Activated T-cell treated with anti-CD3 and anti-CD28 coated beads for 1 hour (primary cell): ENCODE results near the gene PIWIL1.

Experiments
- DNase-seq: peaks from one replicate; pipeline ENCODE4 v3.0.0-alpha.2; 2020; ENCODE audit warnings: low read depth

Gene PIWIL1

DNA sequence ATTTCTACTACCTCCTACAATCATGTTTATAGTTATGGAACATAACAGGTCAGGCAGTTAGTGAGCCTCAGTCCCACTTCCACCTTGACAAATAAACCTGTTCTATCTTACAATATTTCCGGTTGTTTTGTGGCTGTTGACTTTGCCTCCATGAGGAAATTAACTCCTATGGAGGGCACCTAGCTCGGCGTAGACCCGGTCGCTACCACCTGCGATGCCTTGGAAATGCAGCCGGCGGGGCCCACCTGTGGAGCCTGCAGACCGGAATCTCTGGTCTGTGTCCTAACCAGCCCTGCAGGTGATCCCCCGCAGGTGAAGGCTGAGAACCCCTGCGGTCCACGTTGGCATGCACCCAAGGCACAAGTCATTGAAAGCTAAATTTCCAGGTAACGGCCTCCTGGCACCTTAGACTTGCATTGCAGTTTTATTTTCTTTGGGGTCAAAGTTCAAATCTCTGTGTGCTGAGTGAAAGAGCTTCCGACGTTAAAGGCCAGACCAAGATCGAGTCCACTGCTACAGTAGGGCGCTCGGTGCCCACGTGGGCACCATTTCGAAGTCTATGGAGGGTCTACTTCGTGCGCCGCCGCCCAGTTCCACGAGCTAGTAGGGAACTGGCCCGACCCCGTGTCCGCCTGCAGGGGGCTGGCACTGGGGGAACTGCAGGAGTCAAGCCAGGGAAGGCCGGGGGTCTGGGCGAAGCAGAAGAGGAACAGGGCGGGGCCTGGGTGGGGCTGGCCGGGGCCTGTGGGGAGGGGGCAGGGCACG, 782 bp upstream of the PIWIL1 start:
- DNase-seq = no peak

- no peak for DNase-seq
Observed at GRCh38 chr12:130338794-130339601, 1.3 kb downstream of the PIWIL1 start.

DNA sequence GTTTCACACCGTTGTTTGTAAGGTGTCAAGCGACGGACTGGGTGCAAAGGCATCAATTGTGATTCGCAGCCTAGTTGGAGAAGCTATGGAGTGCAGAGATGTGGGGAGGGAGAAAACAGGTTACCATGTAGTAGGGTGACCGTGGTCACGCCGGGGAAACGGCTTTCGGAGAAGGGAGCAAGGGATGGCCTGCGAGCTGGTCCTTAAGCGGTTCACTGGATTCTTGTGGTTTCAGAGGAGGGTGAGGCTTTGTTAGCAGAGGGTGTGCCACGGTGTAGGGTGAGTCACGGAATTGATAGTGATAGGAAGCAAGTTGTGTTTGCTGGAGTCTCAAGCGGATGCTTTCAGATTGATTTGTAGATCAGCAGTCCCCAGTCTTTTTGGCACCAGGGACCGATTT, 2.3 kb downstream of the PIWIL1 start:
- no peak for DNase-seq

- no peak for DNase-seq
Observed at GRCh38 chr12:130342442-130342841, 4.8 kb downstream of the PIWIL1 start.

GRCh38 chr12:130342842-130343241, 5.2 kb downstream of the PIWIL1 start:
- no peak for DNase-seq

GRCh38 chr12:130344529-130344928, 6.8 kb downstream of the PIWIL1 start:
- DNase-seq = no peak

- no peak for DNase-seq
Observed at GRCh38 chr12:130345292-130345691, 7.6 kb downstream of the PIWIL1 start.

GRCh38 chr12:130347588-130347987, 9.9 kb downstream of the PIWIL1 start:
- DNase-seq = no peak

- no peak for DNase-seq
Observed at GRCh38 chr12:130350715-130351114, 13.0 kb downstream of the PIWIL1 start.

DNA sequence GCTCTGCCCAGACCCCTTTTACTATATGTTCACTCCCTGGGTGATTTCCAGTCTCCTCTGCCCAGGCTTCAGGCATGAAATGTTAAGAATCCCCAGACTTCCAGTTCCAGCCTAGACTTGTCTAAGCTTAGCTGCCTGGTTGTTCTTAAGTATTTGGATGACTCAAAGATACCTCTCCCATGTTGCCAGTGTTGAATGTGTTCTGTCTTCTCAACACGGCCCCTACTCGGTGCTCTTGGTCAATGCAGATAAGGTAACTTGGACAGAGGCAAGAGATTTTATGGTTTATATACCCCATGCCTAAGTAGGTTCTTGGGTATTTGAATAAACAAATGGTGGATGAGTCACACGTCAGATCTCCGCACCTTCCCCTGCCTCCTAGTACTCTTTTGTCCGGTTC, 13.6 kb downstream of the PIWIL1 start:
- no peak for DNase-seq

- no peak for DNase-seq
Observed at GRCh38 chr12:130353081-130353480, 15.4 kb downstream of the PIWIL1 start.

GRCh38 chr12:130354407-130354806, 16.7 kb downstream of the PIWIL1 start:
- DNase-seq = no peak

DNA sequence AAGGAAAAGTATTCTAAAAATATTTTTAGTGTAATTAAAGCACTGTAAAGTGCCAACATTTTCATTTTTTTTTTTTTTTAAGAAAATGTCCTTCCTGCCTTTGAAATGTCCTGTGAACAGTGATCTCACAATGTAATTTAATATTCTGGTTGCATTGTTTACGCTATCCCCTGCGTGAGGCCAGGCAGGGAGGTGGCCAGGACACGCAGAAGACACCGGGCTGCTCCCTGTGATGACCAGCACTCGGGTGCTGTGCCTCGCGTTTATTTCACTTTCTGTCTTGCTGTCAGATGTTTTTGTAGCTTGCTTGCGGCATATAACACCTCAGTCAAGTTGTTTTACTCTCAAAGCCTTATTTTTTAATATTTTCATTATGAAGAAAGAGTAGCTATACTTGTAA, 18.5 kb downstream of the PIWIL1 start:
- DNase-seq = no peak

DNA sequence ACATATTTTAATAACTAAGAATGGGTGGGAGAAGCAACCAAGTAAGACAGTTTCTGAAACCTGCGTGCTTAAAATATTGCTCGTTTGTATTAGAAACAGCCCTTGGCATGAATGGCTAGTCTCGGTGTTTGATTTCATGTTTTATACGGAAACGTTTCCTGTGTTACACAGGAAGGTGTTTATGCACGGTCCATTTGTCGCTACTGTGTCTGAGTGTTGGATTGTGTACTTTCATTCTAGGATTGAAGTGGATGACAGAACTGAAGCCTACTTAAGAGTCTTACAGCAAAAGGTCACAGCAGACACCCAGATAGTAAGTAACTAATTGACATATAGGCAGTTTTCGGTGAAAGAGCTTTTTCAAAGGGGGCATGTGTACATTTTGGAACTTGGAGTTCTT, 19.6 kb downstream of the PIWIL1 start:
- DNase-seq = no peak

DNA sequence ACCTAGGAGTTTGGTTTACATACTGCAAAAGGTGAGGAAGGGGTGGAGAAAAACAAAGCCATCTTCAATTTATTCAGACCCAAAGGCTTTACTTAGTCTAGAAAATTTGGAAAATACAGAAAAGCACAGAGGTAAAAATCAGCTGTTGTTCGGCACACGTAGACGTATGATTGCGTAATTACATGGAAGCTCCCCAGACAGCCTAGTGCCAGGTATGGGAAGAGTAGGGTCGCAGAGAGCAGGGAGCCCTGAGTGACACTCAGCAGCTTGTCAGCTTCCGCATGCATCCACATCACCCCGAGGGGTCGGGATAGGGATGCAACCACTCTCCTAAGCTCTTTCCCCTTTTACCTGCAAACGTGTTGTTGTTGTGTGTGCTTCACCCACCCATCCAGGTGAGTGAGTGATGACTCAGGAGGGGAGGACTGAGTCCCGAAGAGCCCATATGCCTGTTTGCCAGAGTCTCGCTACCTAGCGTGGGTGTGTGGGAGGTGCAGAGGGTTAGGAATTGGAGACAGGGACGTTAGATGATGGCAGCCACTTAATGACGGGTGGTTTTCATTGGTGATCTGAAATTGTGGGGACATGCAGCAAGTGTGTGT, 20.1 kb downstream of the PIWIL1 start:
- no peak for DNase-seq

GRCh38 chr12:130362060-130362459, 24.4 kb downstream of the PIWIL1 start:
- DNase-seq = no peak

GRCh38 chr12:130364578-130364977, 26.9 kb downstream of the PIWIL1 start:
- DNase-seq = no peak

DNA sequence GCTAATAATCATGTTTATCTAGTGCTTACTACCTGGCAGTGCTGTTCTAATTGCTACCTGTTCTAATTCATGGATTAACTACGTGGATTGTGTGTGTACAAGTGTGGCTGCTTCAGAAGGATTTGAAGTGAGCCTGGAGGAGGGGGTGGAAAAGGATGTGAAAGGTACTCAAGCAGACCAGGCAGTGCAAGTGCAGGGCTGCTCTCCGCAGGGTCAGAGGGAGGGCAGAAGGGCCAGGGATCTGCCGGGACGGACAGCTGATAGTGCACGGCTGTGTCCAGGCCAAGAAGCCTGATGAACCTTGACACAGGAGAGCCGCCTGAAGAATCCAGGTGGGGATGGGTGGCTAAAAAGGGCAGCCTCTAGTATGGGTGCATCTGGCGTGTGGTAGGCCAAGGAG, 28.5 kb downstream of the PIWIL1 start:
- no peak for DNase-seq

GRCh38 chr12:130367003-130367402, 29.3 kb downstream of the PIWIL1 start:
- DNase-seq = no peak

DNA sequence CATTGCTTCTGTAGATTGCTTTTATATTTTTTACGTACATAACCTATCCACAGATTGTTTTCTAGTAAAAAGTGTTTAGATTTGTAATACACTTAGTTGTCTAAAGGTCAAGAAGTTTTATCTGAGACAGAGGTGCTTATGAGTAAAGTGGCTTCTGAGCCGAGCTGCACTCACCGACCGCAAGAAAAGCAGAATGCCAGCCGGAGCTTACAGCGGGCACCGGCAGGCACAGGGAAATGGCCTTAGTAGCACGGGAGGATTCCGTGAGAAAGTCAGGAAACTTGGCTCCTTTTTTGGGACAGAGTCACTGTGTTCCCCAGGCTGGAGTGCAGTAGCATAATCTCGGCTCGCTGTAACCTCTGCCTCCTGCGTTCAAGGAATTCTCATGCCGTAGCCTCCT, 29.8 kb downstream of the PIWIL1 start:
- DNase-seq = no peak

- DNase-seq = no peak
Observed at GRCh38 chr12:130369816-130370215, 32.1 kb downstream of the PIWIL1 start.

- no peak for DNase-seq
Observed at GRCh38 chr12:130371296-130371695, 33.6 kb downstream of the PIWIL1 start.

DNA sequence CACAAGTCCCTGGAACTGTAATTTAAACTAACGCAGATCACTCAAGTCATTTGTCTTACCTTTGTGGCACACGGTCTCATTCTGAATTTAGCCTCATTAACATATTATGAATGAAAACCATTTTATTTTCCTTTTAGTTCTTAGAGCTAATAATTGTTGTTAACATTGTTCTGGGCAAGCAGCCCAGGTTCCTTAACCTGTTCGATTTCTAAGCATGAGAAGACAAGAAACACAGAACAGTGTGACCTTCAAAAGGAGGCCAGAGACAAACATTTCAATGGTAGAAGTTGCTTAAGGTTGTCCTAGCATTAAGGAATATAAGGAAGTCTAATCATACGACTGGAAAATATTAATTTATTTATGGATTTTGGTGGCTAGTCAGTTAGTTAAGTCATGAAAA, 35.2 kb downstream of the PIWIL1 start:
- no peak for DNase-seq
